Vagina (tissue), 2 donors: Measurements from ENCODE around the gene DAGLA.

ENCODE experiments used
- POLR2A ChIP-seq, 2 donors: fragments of 450-650 bp; IDR thresholded peaks; one replicate each; pipeline ENCODE4 v1.6.1; 2017; ENCODE audit warnings: antibody characterized with exemption in 2 of 2, mild to moderate bottlenecking in 2 of 2, moderate library complexity in 2 of 2
- POLR2AphosphoS5 ChIP-seq, 2 donors: sonication (generic); formaldehyde crosslinking; IDR thresholded peaks; one replicate each; pipeline ENCODE4 v1.9.0; 2017; ENCODE audit warnings: antibody characterized with exemption in 2 of 2, mild to moderate bottlenecking in 2 of 2, low read depth in 1 of 2; ENCODE audit not compliant: insufficient read depth in 1 of 2

DNA sequence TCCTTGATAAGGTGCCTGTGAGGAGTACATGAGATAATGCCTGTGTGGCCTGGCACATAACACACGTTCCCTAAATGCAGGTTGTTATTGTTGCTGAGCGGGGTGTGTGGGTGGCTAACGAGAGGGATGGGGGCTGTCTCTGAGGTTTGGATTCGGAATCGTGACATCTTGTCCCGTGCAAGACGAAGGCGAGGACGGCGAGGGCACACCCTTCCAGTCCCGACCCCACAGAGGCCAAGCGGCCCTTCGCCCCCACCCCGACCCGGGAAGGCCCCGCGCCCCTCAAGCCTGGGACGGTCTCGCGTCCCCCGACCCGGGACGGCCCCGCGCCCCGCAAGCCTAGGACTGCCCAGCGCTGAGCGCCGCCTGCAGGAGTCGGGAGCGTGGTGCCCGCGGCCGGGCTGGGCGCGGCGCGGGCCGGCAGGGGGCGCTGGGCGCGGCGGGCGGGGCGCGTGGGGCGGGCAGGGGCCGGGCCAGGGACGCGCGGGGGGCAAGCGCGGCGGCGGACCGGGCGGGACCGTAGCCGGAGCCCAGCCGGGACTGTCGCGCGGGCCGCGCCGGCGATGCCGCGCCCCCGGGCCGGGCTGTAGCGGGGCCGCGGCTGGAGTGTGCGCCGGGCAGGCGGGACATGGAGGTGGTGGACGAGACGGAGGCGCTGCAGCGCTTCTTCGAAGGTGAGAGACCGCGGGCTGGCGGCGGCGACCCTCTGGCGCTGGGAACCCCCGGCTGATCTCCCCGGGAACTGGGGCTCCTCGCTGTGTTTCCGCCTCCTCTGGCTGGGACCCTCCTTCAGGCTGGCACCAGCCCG is 72.1 kb downstream of the DAGLA start, which contains the start of gene MYRF:
- TF ChIP-seq POLR2A (IDR thresholded peaks at IDR 0.05) (no peak), POLR2AphosphoS5 (IDR thresholded peaks at IDR 0.05; ENCODE audit: insufficient read depth in 1 of 2, low read depth in 1 of 2) (no peak)
